ENCODE measurements around the gene GJA9. TPM values are rescaled to one million over a fixed set of nuclear protein-coding genes. Genes with fewer than 3 reads are reported as not detected.

The GJA9 gene
- total RNA-seq, 1 experiment from 2014 or later, result not detected

DNA sequence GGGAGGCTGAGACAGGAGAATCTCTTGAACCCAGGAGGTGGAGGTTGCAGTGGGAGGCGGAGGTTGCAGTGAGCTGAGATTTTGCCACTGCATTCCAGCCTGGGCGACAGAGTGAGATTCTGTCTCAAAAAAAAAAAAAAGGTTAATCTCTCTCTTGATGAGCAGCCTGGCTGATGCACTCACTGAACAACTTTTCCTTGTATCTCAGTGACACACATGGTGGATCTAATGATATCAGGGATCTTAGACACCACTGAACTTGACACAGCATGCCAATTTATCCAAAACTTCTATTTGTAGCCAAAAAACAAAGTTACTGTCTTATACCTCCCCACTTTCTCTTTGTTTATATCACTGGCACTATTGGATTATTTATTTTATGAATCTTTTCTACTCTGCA lies 44.0 kb upstream of the GJA9 start:
- H3K27me3 Mint-ChIP-seq (ENCODE audit: insufficient read depth, unreplicated experiment), result no peaks in the 10 kb centered on the region
- no TSS peak for BruUV-seq (replicated peaks)
- no peaks in the 10 kb centered on the region for H3K9me3 Mint-ChIP-seq (ENCODE audit: unreplicated experiment)
- intact Hi-C loops (cut with micrococcal nuclease), result no loop called here
- TF ChIP-seq, protein P1, sequence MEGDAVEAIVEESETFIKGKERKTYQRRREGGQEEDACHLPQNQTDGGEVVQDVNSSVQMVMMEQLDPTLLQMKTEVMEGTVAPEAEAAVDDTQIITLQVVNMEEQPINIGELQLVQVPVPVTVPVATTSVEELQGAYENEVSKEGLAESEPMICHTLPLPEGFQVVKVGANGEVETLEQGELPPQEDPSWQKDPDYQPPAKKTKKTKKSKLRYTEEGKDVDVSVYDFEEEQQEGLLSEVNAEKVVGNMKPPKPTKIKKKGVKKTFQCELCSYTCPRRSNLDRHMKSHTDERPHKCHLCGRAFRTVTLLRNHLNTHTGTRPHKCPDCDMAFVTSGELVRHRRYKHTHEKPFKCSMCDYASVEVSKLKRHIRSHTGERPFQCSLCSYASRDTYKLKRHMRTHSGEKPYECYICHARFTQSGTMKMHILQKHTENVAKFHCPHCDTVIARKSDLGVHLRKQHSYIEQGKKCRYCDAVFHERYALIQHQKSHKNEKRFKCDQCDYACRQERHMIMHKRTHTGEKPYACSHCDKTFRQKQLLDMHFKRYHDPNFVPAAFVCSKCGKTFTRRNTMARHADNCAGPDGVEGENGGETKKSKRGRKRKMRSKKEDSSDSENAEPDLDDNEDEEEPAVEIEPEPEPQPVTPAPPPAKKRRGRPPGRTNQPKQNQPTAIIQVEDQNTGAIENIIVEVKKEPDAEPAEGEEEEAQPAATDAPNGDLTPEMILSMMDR (IDR thresholded peaks at IDR 0.05; ENCODE audit: unreplicated experiment), result no peak
- H3K27ac Mint-ChIP-seq (ENCODE audit: low read depth, unreplicated experiment), result no peak overlapping the region
- no peaks in the 10 kb centered on the region for H3K4me1 Mint-ChIP-seq (ENCODE audit: insufficient read depth, unreplicated experiment)
- no peak for DNase-seq (ENCODE audit: unreplicated experiment)
- POLR2A ChIA-PET, result no interaction called here
- no peak overlapping the region for H3K4me3 Mint-ChIP-seq (ENCODE audit: unreplicated experiment)
- H3K36me3 Mint-ChIP-seq (ENCODE audit: insufficient read depth, unreplicated experiment), result no peaks in the 10 kb centered on the region
- CTCF ChIA-PET, result interaction anchor here (0.5 to 0.6 kb wide), 2 partner anchors 44 to 962 kb away, joined by 3 to 4 read pairs; partner anchors contain the start of gene GJA9

GRCh38 chr1:38923607-38924006 lies 42.2 kb upstream of the GJA9 start:
- CTCF ChIA-PET, result interaction anchor here (0.6 kb wide), 2 partner anchors 8 to 33 kb away, joined by 4 read pairs; no protein-coding TSS in a partner anchor
- no TSS peak for BruUV-seq (replicated peaks)
- intact Hi-C loops (cut with micrococcal nuclease), result no loop called here
- no peaks in the 10 kb centered on the region for H3K9me3 Mint-ChIP-seq (ENCODE audit: unreplicated experiment)
- TF ChIP-seq, protein P1 (IDR thresholded peaks at IDR 0.05; ENCODE audit: unreplicated experiment), result no peak
- H3K27ac Mint-ChIP-seq (ENCODE audit: low read depth, unreplicated experiment), result no peak overlapping the region
- H3K27me3 Mint-ChIP-seq (ENCODE audit: insufficient read depth, unreplicated experiment), result no peaks in the 10 kb centered on the region
- POLR2A ChIA-PET, result no interaction called here
- H3K4me1 Mint-ChIP-seq (ENCODE audit: insufficient read depth, unreplicated experiment), result no peaks in the 10 kb centered on the region
- no peaks in the 10 kb centered on the region for H3K36me3 Mint-ChIP-seq (ENCODE audit: insufficient read depth, unreplicated experiment)
- no peak for DNase-seq (ENCODE audit: unreplicated experiment)
- H3K4me3 Mint-ChIP-seq (ENCODE audit: unreplicated experiment), result no peak overlapping the region

DNA sequence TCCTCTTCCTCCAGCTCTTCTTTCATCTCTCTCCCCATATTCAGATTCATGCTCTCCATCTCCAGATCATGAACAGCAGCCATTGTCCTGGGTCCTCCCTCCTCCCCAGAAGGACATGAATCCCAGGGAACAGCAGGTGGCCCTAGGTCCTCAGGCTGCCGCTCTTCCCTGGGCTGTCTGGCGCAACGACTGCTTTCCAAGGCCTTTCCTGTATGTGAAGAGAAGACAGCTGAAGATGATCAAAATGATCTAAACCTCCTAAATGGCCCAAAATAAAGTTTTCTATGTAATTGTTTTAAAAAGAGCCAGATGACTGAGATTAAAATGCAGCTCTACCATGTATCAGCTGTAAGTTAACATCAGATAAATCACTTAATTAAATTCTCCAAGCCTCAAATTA lies 37.7 kb upstream of the GJA9 start:
- Mint-ChIP-seq H3K4me3 (ENCODE audit: unreplicated experiment) (no peak overlapping the region), H3K9me3 (ENCODE audit: unreplicated experiment) (no peaks in the 10 kb centered on the region), H3K4me1 (ENCODE audit: insufficient read depth, unreplicated experiment) (no peaks in the 10 kb centered on the region), H3K27ac (ENCODE audit: low read depth, unreplicated experiment) (no peak overlapping the region), H3K27me3 (ENCODE audit: insufficient read depth, unreplicated experiment) (no peaks in the 10 kb centered on the region), H3K36me3 (ENCODE audit: insufficient read depth, unreplicated experiment) (no peaks in the 10 kb centered on the region)
- POLR2A ChIA-PET, result interaction anchor here (1.4 kb wide), 1 partner anchor 46 kb away, joined by 4 read pairs; the partner anchor contains the start of gene MYCBP
- no TSS peak for BruUV-seq (replicated peaks)
- TF ChIP-seq, protein P1 (IDR thresholded peaks at IDR 0.05; ENCODE audit: unreplicated experiment), result no peak
- DNase-seq (ENCODE audit: unreplicated experiment), result no peak
- CTCF ChIA-PET, result no interaction called here
- intact Hi-C loops (cut with micrococcal nuclease), result no loop called here

DNA sequence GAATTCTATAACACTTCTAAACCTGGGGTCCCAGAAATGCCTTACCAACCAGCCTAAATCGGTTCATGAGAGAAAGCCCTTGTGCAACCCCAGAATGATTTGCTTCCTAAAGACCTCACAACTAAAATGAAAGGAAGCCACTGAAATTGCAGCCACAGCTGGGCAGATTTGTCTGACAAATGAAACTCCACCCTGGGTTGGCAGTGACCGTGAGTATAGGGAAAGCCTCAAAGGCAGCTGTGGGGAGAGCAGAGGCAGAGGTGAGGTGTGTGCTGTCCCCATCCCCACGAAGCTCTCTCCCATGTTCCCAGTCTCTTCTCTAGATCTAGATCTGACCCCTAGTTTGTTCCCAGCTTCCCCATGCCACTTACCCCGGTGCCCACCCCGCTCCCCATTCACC lies 37.2 kb upstream of the GJA9 start:
- no peaks in the 10 kb centered on the region for H3K4me1 Mint-ChIP-seq (ENCODE audit: insufficient read depth, unreplicated experiment)
- no peaks in the 10 kb centered on the region for H3K9me3 Mint-ChIP-seq (ENCODE audit: unreplicated experiment)
- no peak overlapping the region for H3K4me3 Mint-ChIP-seq (ENCODE audit: unreplicated experiment)
- TF ChIP-seq, protein P1 (IDR thresholded peaks at IDR 0.05; ENCODE audit: unreplicated experiment), result no peak
- no peak overlapping the region for H3K27ac Mint-ChIP-seq (ENCODE audit: low read depth, unreplicated experiment)
- no peak for DNase-seq (ENCODE audit: unreplicated experiment)
- POLR2A ChIA-PET, result interaction anchor here (1.4 kb wide), 1 partner anchor 45 kb away, joined by 4 read pairs; the partner anchor contains the start of gene MYCBP
- no peaks in the 10 kb centered on the region for H3K27me3 Mint-ChIP-seq (ENCODE audit: insufficient read depth, unreplicated experiment)
- intact Hi-C loops (cut with micrococcal nuclease), result no loop called here
- CTCF ChIA-PET, result no interaction called here
- no TSS peak for BruUV-seq (replicated peaks)
- no peaks in the 10 kb centered on the region for H3K36me3 Mint-ChIP-seq (ENCODE audit: insufficient read depth, unreplicated experiment)
